Cardiac fibroblast (primary cell): Measurements from ENCODE around the gene TMCO4.
A peak's percentile ranks its signal among the peaks of the same experiment; 100 is the strongest.
"Not testable (repeated sequence)": the region's sequence is repeated elsewhere in the genome, so short reads cannot be mapped to it uniquely, and the experiment has no call there.

Experiments used
- DNase-seq, 2 donors: peaks; one replicate each; pipeline versions ENCODE4 v3.0.0 to v3.0.0-alpha.2; 2010; ENCODE audit warnings: low read depth in 2 of 2
- H3K4me3 ChIP-seq, 2 donors: replicated peaks in 1 of 2; 1 replicate in 1 of 2; 2 replicates in 1 of 2; pipeline ENCODE4 v1.5.1; 2011; ENCODE audit warnings: low read depth in 2 of 2, low read length in 2 of 2, mild to moderate bottlenecking in 2 of 2, moderate library complexity in 1 of 2
- CTCF ChIP-seq: IDR thresholded peaks from one replicate; pipeline ENCODE4 v1.5.1; 2011; ENCODE audit warnings: low read depth, mild to moderate bottlenecking, low read length, inconsistent platforms

The TMCO4 gene

GRCh38 chr1:19799230-19800075 lies at the start of gene TMCO4:
Gene TMCO4 (minus strand): TSS chr1:19799916. CDS start chr1:19780758, 19,158 bp downstream.
- H3K4me3 ChIP-seq, result peak within 1 kb of the TSS; percentile 57 to 58
- DNase-seq, result peak; percentile 28 to 61
- peak; percentile 37 for TF ChIP-seq CTCF

GRCh38 chr1:19849307-19849706 lies 49.6 kb upstream of the TMCO4 start:
- not testable (repeated sequence) for DNase-seq, H3K4me3 ChIP-seq

- not testable (repeated sequence) for H3K4me3 ChIP-seq, DNase-seq
These were observed 47.6 kb upstream of the TMCO4 start for GRCh38 chr1:19847334-19847733.

GRCh38 chr1:19846338-19846737 lies 46.6 kb upstream of the TMCO4 start:
- TF ChIP-seq CTCF, result no peak
- no peak overlapping the region for H3K4me3 ChIP-seq
- no peak for DNase-seq

GRCh38 chr1:19845555-19845954 lies 45.8 kb upstream of the TMCO4 start:
- TF ChIP-seq CTCF, result no peak
- no peak overlapping the region for H3K4me3 ChIP-seq
- DNase-seq, result no peak

- no peak for TF ChIP-seq CTCF
- no peak for DNase-seq
- H3K4me3 ChIP-seq, result no peak overlapping the region
These were observed 45.2 kb upstream of the TMCO4 start for GRCh38 chr1:19844731-19845495.

- TF ChIP-seq CTCF, result no peak
- H3K4me3 ChIP-seq, result no peak overlapping the region
- DNase-seq, result peak in 1 of 2 donors; percentile 51
These were observed 40.5 kb upstream of the TMCO4 start for GRCh38 chr1:19840228-19840627.
